PC-3 (cell line): Measurements from ENCODE around the gene NR2F2. TPM values are rescaled to one million over a fixed set of nuclear protein-coding genes. Genes with fewer than 3 reads are reported as not detected.

Experiments used
- ATAC-seq: fragments of 200-7000 bp; cut with Tn5 transposase; 2 replicates; pipeline ENCODE4 v1.9.1; 2020; ENCODE audit warnings: mild to moderate bottlenecking, moderate library complexity
- BruUV-seq: library from RNA; stranded (reverse); fragments of 400-500 nt; replicated peaks from 2 replicates; lab custom pipeline; 2021; lab: Mats Ljungman, UMichigan
- CTCF ChIA-PET: fragments of 300-600 bp; sonication (Branson Sonifier 250); formaldehyde crosslinking; loops from one replicate; lab custom pipeline; 2022; ENCODE audit warnings: antibody characterized with exemption; lab: Charles Lee
- POLR2A ChIA-PET: fragments of 300-600 bp; sonication (Branson Sonifier 250); formaldehyde crosslinking; loops from one replicate; lab custom pipeline; 2022; ENCODE audit warnings: antibody characterized with exemption; ENCODE audit not compliant: unreplicated experiment; lab: Charles Lee
- DNase-seq: peaks from one replicate; pipeline ENCODE4 v3.0.0-alpha.2; 2015
- H2AFZ ChIP-seq: fragments of 300-600 bp; sonication (generic); 2 replicates; pipeline ENCODE4 v1.6.0; 2016; ENCODE audit warnings: antibody characterized with exemption, low read length
- H3F3A ChIP-seq: fragments of 300-600 bp; sonication (generic); one replicate; pipeline ENCODE4 v1.6.0; 2017; ENCODE audit warnings: antibody characterized with exemption, low read length, control low read depth, mild to moderate bottlenecking; ENCODE audit not compliant: unreplicated experiment
- H3K27ac ChIP-seq: fragments of 300-600 bp; sonication (generic); 2 replicates; pipeline ENCODE4 v1.5.1; 2016; ENCODE audit warnings: mild to moderate bottlenecking, low read length
- H3K27me3 ChIP-seq: fragments of 300-600 bp; sonication (generic); 2 replicates; pipeline ENCODE4 v1.6.1; 2016; ENCODE audit warnings: low read length, mixed read lengths
- H3K36me3 ChIP-seq: fragments of 300-600 bp; sonication (generic); 2 replicates; pipeline ENCODE4 v1.6.1; 2016; ENCODE audit warnings: low read depth, mixed run types, low read length, mixed read lengths
- H3K4me1 ChIP-seq: fragments of 300-600 bp; sonication (generic); 2 replicates; pipeline ENCODE4 v1.5.1; 2016; ENCODE audit warnings: low read length; ENCODE audit not compliant: insufficient read depth
- H3K4me2 ChIP-seq: fragments of 300-600 bp; sonication (generic); 2 replicates; pipeline ENCODE4 v1.6.0; 2016; ENCODE audit warnings: low read length
- H3K4me3 ChIP-seq: fragments of 300-600 bp; sonication (generic); 2 replicates; pipeline ENCODE4 v1.5.1; 2016; ENCODE audit warnings: mild to moderate bottlenecking, low read length, mixed read lengths
- H3K79me2 ChIP-seq: fragments of 300-600 bp; sonication (generic); 2 replicates; pipeline ENCODE4 v1.6.1; 2017; ENCODE audit warnings: low read length, mixed read lengths
- H3K9ac ChIP-seq: fragments of 300-600 bp; sonication (generic); 2 replicates; pipeline ENCODE4 v1.6.0; 2016; ENCODE audit warnings: mild to moderate bottlenecking, low read length
- H3K9me2 ChIP-seq: fragments of 300-600 bp; sonication (generic); replicated peaks from 2 replicates; pipeline ENCODE4 v1.6.1; 2016; ENCODE audit warnings: mixed run types, low read length, mixed read lengths
- H3K9me3 ChIP-seq: fragments of 300-600 bp; sonication (generic); 2 replicates; pipeline ENCODE4 v1.6.1; 2016; ENCODE audit warnings: low read length, mixed read lengths
- H4K20me1 ChIP-seq: fragments of 300-600 bp; sonication (generic); 2 replicates; pipeline ENCODE4 v1.6.1; 2016; ENCODE audit warnings: low read length, mixed read lengths
- CTCF ChIP-seq: fragments of 300-600 bp; sonication (generic); conservative IDR thresholded peaks from 2 replicates; pipeline ENCODE4 v1.5.1; 2017; ENCODE audit warnings: antibody characterized with exemption, low read depth, mild to moderate bottlenecking, low read length
- EZH2 ChIP-seq: fragments of 300-600 bp; sonication (generic); IDR thresholded peaks from one replicate; pipeline ENCODE4 v1.6.1; 2017; ENCODE audit warnings: antibody characterized with exemption, mild to moderate bottlenecking, low read length; ENCODE audit not compliant: unreplicated experiment
- EZH2phosphoT487 ChIP-seq: fragments of 300-600 bp; sonication (generic); IDR thresholded peaks from 2 replicates; pipeline ENCODE4 v1.6.1; 2018; ENCODE audit warnings: mild to moderate bottlenecking, antibody characterized with exemption, low read length, borderline replicate concordance
- intact Hi-C: fragments of 100-400 bp; cut with micrococcal nuclease; formaldehyde crosslinking; loops from 2 replicates; pipeline ENCODE4 v1.9.0; 2023
- total RNA-seq: library from RNA; depleted of rRNA; stranded (reverse); fragments of >200 nt; gene quantifications from 2 replicates; pipeline ENCODE4 v1.2.3, GENCODE V29; 2014

NR2F2 gene
- total RNA-seq, 1 experiment from 2014 or later, result 19.6 TPM

- Histone ChIP-seq H3K9me3 (no peaks in the 10 kb centered on the region), H2AFZ (no peak overlapping the region), H3F3A (no peaks in the 10 kb centered on the region), H4K20me1 (no peaks in the 10 kb centered on the region), H3K79me2 (no peaks in the 10 kb centered on the region), H3K27ac (no peak overlapping the region), H3K27me3 (no peaks in the 10 kb centered on the region), H3K36me3 (no peaks in the 10 kb centered on the region), H3K4me1 (peaks cover 3% of the 10 kb centered on the region), H3K9ac (no peak overlapping the region), H3K9me2 (no peaks in the 10 kb centered on the region), H3K4me2 (no peak overlapping the region), H3K4me3 (no peak overlapping the region)
- no peak for ATAC-seq
- TF ChIP-seq CTCF, result no peak
- no peak for TF ChIP-seq EZH2
- no peak for TF ChIP-seq EZH2phosphoT487
- CTCF ChIA-PET, result no interaction called here
- no TSS peak for BruUV-seq
- no peak for DNase-seq
- intact Hi-C loops, result no loop called here
- POLR2A ChIA-PET, result no interaction called here
These were observed 31.0 kb downstream of the NR2F2 start for GRCh38 chr15:96361309-96362010.

- Histone ChIP-seq H3K79me2 (no peaks in the 10 kb centered on the region), H3K36me3 (no peaks in the 10 kb centered on the region), H3F3A (no peaks in the 10 kb centered on the region), H3K9ac (no peak overlapping the region), H3K27ac (no peak overlapping the region), H4K20me1 (no peaks in the 10 kb centered on the region), H3K9me2 (no peaks in the 10 kb centered on the region), H3K4me1 (peaks cover 3% of the 10 kb centered on the region; the same call in 1 of the 2 replicates), H2AFZ (no peak overlapping the region), H3K4me3 (no peak overlapping the region), H3K27me3 (no peaks in the 10 kb centered on the region), H3K4me2 (no peak overlapping the region), H3K9me3 (no peaks in the 10 kb centered on the region)
- DNase-seq, result no peak
- ChIA-PET POLR2A (no interaction called here), CTCF (no interaction called here)
- no peak for TF ChIP-seq CTCF
- no peak for TF ChIP-seq EZH2phosphoT487
- no peak for TF ChIP-seq EZH2
- intact Hi-C loops, result no loop called here
- no peak for ATAC-seq
- no TSS peak for BruUV-seq
These were observed 31.7 kb downstream of the NR2F2 start for GRCh38 chr15:96362011-96362754.
